K562 treated with DMSO at 1 percent for 24 hours (cell line): ENCODE results near the gene STARD13. TPM values are rescaled to one million over a fixed set of nuclear protein-coding genes. Genes with fewer than 3 reads are reported as not detected.

Experiments used
- total RNA-seq: library from RNA; unstranded; fragments of 300-600 nt; gene quantifications from 2 replicates; pipeline ENCODE4 v1.2.3, GENCODE V29; 2022; ENCODE audit warnings: low read depth; ENCODE audit not compliant: insufficient read depth

STARD13 gene, protein sequence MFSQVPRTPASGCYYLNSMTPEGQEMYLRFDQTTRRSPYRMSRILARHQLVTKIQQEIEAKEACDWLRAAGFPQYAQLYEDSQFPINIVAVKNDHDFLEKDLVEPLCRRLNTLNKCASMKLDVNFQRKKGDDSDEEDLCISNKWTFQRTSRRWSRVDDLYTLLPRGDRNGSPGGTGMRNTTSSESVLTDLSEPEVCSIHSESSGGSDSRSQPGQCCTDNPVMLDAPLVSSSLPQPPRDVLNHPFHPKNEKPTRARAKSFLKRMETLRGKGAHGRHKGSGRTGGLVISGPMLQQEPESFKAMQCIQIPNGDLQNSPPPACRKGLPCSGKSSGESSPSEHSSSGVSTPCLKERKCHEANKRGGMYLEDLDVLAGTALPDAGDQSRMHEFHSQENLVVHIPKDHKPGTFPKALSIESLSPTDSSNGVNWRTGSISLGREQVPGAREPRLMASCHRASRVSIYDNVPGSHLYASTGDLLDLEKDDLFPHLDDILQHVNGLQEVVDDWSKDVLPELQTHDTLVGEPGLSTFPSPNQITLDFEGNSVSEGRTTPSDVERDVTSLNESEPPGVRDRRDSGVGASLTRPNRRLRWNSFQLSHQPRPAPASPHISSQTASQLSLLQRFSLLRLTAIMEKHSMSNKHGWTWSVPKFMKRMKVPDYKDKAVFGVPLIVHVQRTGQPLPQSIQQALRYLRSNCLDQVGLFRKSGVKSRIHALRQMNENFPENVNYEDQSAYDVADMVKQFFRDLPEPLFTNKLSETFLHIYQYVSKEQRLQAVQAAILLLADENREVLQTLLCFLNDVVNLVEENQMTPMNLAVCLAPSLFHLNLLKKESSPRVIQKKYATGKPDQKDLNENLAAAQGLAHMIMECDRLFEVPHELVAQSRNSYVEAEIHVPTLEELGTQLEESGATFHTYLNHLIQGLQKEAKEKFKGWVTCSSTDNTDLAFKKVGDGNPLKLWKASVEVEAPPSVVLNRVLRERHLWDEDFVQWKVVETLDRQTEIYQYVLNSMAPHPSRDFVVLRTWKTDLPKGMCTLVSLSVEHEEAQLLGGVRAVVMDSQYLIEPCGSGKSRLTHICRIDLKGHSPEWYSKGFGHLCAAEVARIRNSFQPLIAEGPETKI
- not detected in 2 replicates for total RNA-seq

GRCh38 chr13:33285420-33286124, at the start of gene STARD13:
STARD13 (minus strand) TSS chr13:33285755; CDS start chr13:33285638, 117 bp downstream.

